Left lung (tissue), 10 donors: ENCODE results near the gene FSTL1. TPM values are rescaled to one million over a fixed set of nuclear protein-coding genes. Genes with fewer than 3 reads are reported as not detected.

Experiments
- ATAC-seq: fragments of 200-7000 bp; cut with Tn5 transposase; one replicate; pipeline ENCODE4 v1.9.1; 2020; ENCODE audit warnings: moderate library complexity
- DNase-seq, 4 donors: peaks; one replicate each; pipeline ENCODE4 v3.0.0-alpha.2; 2013 to 2020
- H3K27ac ChIP-seq, 2 donors: fragments of 200-600 bp; sonication (generic) in 1 of 2; one replicate each; pipeline versions ENCODE4 v1.5.0 to v1.8.0; 2020 to 2021
- H3K27me3 ChIP-seq, 2 donors: fragments of 200-600 bp; sonication (generic) in 1 of 2; one replicate each; pipeline versions ENCODE4 v1.5.0 to v1.8.0; 2020 to 2021
- H3K36me3 ChIP-seq, 2 donors: fragments of 200-600 bp; sonication (generic) in 1 of 2; one replicate each; pipeline versions ENCODE4 v1.5.0 to v1.8.0; 2020 to 2021
- H3K4me1 ChIP-seq, 2 donors: fragments of 200-600 bp; one replicate each; pipeline ENCODE4 v1.8.0; 2021
- H3K4me3 ChIP-seq, 2 donors: fragments of 200-600 bp; sonication (generic) in 1 of 2; one replicate each; pipeline versions ENCODE4 v1.5.0 to v1.8.0; 2020 to 2021; ENCODE audit warnings: mild to moderate bottlenecking in 1 of 2
- H3K9me3 ChIP-seq, 2 donors: fragments of 200-600 bp; sonication (generic) in 1 of 2; one replicate each; pipeline versions ENCODE4 v1.5.0 to v1.8.0; 2020 to 2021
- CTCF ChIP-seq, 2 donors: fragments of 200-600 bp; sonication (generic) in 1 of 2; IDR thresholded peaks; one replicate each; pipeline versions ENCODE4 v1.5.0 to v1.8.0; 2021; ENCODE audit warnings: antibody characterized with exemption in 2 of 2
- intact Hi-C, 2 donors: fragments of 100-400 bp; cut with DNase I; formaldehyde crosslinking; loops; one replicate each; pipeline versions ENCODE4 v1.11.2 to v1.14.2; 2022
- polyA plus RNA-seq, 6 donors: library from polyadenylated mRNA; unstranded; fragments of 120-200 nt; gene quantifications; one replicate each; pipeline ENCODE4 v1.2.1, GENCODE V29; 2013; ENCODE audit not compliant: insufficient read length in 6 of 6
- total RNA-seq, 2 donors: library from RNA; stranded (reverse); fragmentation: NEBNext Ultra II Directional; extraction: Animal tissue kit (Norgen Biotek cat#: 25700); gene quantifications; one replicate each; pipeline ENCODE4 v1.2.1, GENCODE V29; 2021
- donor health status: DM: no; HTN: yes; CAD: no.
- donor health status: DM: no; HTN: no; CAD: no.

FSTL1 gene
- total and polyA plus RNA-seq, 8 donors = 265 to 564 (median 527) TPM

- Histone ChIP-seq H3K4me3 (no peak overlapping the region), H3K27me3 (no peaks in the 10 kb centered on the region), H3K4me1 (peaks cover 2 to 25% of the 10 kb centered on the region in 2 donors), H3K9me3 (no peaks in the 10 kb centered on the region), H3K27ac (no peak overlapping the region), H3K36me3 (no peaks in the 10 kb centered on the region)
- intact Hi-C loops = loop anchor here in 1 of 2 donors (5.0 kb wide), 2 partner anchors 138 to 177 kb away; no protein-coding TSS in a partner anchor
- no peak for ATAC-seq
- DNase-seq = no peak
- no peak for TF ChIP-seq CTCF (IDR thresholded peaks at IDR 0.05)
These were observed 31.0 kb downstream of the FSTL1 start for GRCh38 chr3:120419797-120420196.

GRCh38 chr3:120418866-120419490 lies 31.8 kb downstream of the FSTL1 start:
- DNase-seq (peak in 1 of 4 donors; percentile 44), ATAC-seq (peak; percentile 80)
- H3K4me3 ChIP-seq = no peak overlapping the region
- H3K27me3 ChIP-seq = no peaks in the 10 kb centered on the region
- H3K9me3 ChIP-seq = no peaks in the 10 kb centered on the region
- TF ChIP-seq CTCF (IDR thresholded peaks at IDR 0.05) = peak in 1 of 2 donors; percentile 19
- H3K4me1 ChIP-seq = peaks cover 2 to 25% of the 10 kb centered on the region in 2 donors
- H3K36me3 ChIP-seq = no peaks in the 10 kb centered on the region
- intact Hi-C loops = loop anchor here in 1 of 2 donors (5.0 kb wide), 2 partner anchors 138 to 177 kb away; no protein-coding TSS in a partner anchor
- H3K27ac ChIP-seq = peak overlapping the region in 1 of 2 donors; percentile 20

GRCh38 chr3:120418446-120418845 lies 32.3 kb downstream of the FSTL1 start:
- DNase-seq (no peak), ATAC-seq (no peak)
- peaks cover 2 to 25% of the 10 kb centered on the region in 2 donors for H3K4me1 ChIP-seq
- intact Hi-C loops = loop anchor here in 1 of 2 donors (5.0 kb wide), 2 partner anchors 139 to 176 kb away; no protein-coding TSS in a partner anchor
- no peak for TF ChIP-seq CTCF (IDR thresholded peaks at IDR 0.05)
- no peaks in the 10 kb centered on the region for H3K27me3 ChIP-seq
- H3K9me3 ChIP-seq = no peaks in the 10 kb centered on the region
- peak overlapping the region in 1 of 2 donors; percentile 20 for H3K27ac ChIP-seq
- H3K4me3 ChIP-seq = no peak overlapping the region
- H3K36me3 ChIP-seq = no peaks in the 10 kb centered on the region

- intact Hi-C loops = loop anchor here in 1 of 2 donors (5.0 kb wide), 2 partner anchors 140 to 175 kb away; no protein-coding TSS in a partner anchor
- peak; percentile 68 to 80 for TF ChIP-seq CTCF (IDR thresholded peaks at IDR 0.05)
These were observed 33.4 kb downstream of the FSTL1 start for GRCh38 chr3:120417272-120417911.

GRCh38 chr3:120416868-120417267 lies 33.9 kb downstream of the FSTL1 start:
- Histone ChIP-seq H3K4me3 (no peak overlapping the region), H3K9me3 (no peaks in the 10 kb centered on the region)
- intact Hi-C loops = loop anchor here in 1 of 2 donors (5.0 kb wide), 2 partner anchors 140 to 175 kb away; no protein-coding TSS in a partner anchor

More at GRCh38 chr3:120417272-120417911, 33.4 kb downstream of the FSTL1 start:
- DNase-seq (peak in 3 of 4 donors; percentile 93 to 98 (median 93)), ATAC-seq (peak; percentile 98)
- peak overlapping the region; percentile 60 to 82 for H3K27ac ChIP-seq
- H3K4me3 ChIP-seq = peak overlapping the region; percentile 2 to 30
- no peaks in the 10 kb centered on the region for H3K9me3 ChIP-seq
- H3K36me3 ChIP-seq = no peaks in the 10 kb centered on the region
- no peaks in the 10 kb centered on the region for H3K27me3 ChIP-seq
- H3K4me1 ChIP-seq = peaks cover 2 to 25% of the 10 kb centered on the region in 2 donors

More at GRCh38 chr3:120416868-120417267, 33.9 kb downstream of the FSTL1 start:
- no peak for TF ChIP-seq CTCF (IDR thresholded peaks at IDR 0.05)
- peaks cover 2 to 25% of the 10 kb centered on the region in 2 donors for H3K4me1 ChIP-seq
- no peaks in the 10 kb centered on the region for H3K36me3 ChIP-seq
- peak; percentile 8 for ATAC-seq
- peak overlapping the region; percentile 60 to 82 for H3K27ac ChIP-seq
- no peak for DNase-seq
- no peaks in the 10 kb centered on the region for H3K27me3 ChIP-seq
